HG03575 (cell line): ENCODE results near the gene MAP3K15.
"Not testable (repeated sequence)": the region's sequence is repeated elsewhere in the genome, so short reads cannot be mapped to it uniquely, and the experiment has no call there.

ENCODE experiments used
- ATAC-seq: cut with Tn5 transposase; IDR thresholded peaks from one replicate; pipeline ENCODE4 v1.9.1; 2021; ENCODE audit not compliant: unreplicated experiment, insufficient number of reproducible peaks, low FRiP score; ENCODE audit errors: extremely low read depth

MAP3K15 gene

GRCh38 chrX:19540076-19540475 is 24.8 kb upstream of the MAP3K15 start:
- ATAC-seq, result no peak

DNA sequence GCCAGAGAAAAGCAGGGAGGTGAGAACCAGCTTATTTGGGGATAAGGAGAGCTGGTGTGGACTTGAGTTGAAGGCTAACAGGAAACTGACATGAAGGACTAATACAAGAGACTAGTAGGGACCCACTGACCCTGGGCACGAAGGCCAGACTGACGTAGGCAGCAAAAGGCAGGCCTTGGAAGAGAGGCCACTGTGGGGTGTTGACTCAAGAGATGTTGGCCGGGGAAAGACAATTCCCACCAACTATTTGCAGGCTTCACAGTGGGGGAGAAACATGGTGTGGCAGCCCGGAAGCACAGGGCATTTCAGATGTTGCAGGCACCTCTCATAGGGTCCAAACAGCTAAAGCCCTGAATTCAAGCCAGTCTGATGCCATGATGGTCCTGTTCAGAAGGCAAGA is 24.4 kb upstream of the MAP3K15 start:
- ATAC-seq, result no peak

- no peak for ATAC-seq
Observed at GRCh38 chrX:19535476-19535875, 20.2 kb upstream of the MAP3K15 start.

GRCh38 chrX:19532709-19533108 is 17.4 kb upstream of the MAP3K15 start:
- no peak for ATAC-seq

DNA sequence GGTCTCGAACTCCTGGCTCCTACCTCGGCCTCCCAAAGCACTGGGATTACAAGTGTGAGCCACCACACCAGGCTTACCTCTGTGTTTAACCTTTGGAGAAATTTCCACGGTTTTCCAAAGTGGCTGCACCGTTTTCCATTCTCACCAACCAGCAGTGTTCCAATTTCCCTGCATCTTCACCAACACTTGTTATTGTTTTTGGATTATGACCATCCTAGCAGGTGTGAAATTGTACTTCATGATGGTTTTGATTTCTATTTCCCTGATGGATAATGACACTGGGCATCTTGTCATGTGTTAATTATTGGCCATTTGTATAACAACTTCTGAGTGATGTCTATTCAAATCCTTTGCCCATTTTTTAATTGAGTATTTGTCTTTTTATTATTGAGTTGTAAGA is 2.7 kb upstream of the MAP3K15 start:
- ATAC-seq, result no peak

GRCh38 chrX:19515615-19516105 is 352 bp upstream of the MAP3K15 start:
- no peak for ATAC-seq

DNA sequence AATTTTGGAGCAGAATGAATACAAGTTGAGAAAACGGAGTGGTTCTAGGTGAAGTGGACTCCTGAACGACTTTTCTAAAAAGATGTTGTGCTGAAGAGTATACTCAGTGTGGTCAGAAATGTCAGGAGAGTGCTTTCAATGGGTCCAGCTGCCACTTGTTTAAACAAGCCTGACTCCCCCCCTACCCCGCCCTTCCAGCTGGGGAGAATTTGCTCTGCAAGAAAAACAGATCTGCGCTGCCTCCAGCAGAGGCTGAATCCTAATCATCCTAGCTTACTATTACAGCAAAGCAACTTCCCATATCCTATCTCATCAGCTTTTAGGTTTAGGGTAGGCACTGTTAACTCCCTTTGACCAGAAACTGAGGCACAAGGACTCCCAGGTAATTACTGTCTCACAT is 1.9 kb downstream of the MAP3K15 start:
- no peak for ATAC-seq

- ATAC-seq, result no peak
Observed at GRCh38 chrX:19512961-19513360, 2.3 kb downstream of the MAP3K15 start.

DNA sequence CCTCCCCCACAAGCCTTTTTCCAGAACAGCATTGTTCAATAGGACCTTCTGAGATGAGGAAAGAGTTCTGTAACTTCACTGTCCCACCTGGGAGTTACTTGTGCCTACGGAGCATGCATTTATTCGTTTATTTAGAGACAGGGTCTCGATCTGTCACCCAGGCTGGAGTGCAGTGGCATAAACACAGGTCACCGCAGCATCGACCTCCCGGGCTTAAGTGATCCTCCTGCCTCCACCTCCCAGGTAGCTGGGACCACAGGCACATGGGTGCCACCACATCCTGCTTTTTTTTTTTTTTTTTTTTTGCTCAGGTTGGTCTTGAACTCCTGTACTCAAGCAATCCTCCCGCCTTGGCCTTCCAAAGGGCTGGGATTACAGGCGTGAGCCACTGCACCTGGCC is 2.9 kb downstream of the MAP3K15 start:
- ATAC-seq, result no peak

DNA sequence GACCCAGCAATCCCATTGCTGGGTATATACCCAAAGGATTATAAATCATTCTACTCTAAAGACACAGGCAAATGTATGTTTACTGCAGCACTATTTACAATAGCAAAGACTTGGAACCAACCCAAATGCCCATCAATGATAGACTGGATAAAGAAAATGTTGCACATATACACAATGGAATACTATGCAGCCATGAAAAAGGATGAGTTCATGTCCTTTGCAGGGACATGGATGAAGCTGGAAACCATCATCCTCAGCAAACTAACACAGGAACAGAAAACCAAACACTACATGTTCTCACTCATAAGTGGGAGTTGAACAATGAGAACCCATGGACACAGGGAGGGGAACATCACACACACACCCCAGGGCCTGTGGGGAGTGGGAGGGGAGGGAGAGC is 3.5 kb downstream of the MAP3K15 start:
- not testable (repeated sequence) for ATAC-seq

GRCh38 chrX:19496711-19497110 is 18.6 kb downstream of the MAP3K15 start:
- ATAC-seq, result no peak

DNA sequence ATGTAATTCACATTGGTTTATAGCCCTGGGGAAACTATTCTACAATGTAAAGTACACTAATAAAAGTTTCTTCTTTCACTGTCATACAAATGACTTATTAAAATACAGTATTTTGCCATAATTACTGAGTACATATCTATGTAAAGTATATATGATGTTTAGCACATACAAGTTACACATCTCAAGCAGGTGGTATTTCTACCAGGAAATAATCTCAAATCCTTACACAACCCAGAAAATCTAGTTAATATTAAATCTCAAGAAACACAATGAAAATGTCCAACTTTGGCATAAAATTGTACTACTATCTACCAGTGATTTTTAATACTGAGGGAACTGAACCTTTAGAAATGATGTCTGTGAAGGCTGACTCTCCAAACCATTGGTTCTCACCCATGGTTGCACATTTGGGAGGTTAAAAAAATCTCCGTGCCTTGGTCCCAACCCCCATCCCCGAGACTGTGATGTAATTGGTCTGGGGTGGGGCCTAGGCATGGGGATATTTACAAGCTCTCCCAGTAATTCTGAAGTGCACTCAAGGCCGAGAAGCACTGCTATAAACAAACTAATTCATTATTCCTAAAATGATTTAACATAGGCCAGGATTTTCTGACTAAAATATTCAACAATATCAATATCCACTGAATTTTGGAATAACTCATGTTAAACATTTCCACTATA is 27.6 kb downstream of the MAP3K15 start:
- ATAC-seq, result no peak

- no peak for ATAC-seq
Observed at GRCh38 chrX:19479458-19479857, 35.9 kb downstream of the MAP3K15 start.

DNA sequence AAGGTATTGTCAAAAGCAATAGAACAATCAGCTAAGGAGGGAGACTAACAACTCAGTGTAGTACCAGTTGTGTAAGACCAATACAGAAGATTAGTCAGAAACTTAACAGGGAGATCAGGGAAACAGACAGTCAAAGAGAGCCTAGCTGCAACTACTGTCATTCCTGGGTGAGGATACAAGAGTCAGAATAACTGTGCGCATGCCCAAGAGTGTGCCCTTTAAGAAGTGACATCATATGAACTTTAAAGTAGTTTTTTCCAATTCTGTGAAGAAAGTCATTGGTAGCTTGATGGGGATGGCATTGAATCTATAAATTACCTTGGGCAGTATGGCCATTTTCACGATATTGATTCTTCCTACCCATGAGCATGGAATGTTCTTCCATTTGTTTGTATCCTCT is 46.9 kb downstream of the MAP3K15 start:
- ATAC-seq, result not testable (repeated sequence)

- ATAC-seq, result no peak
Observed at GRCh38 chrX:19462879-19463278, 52.4 kb downstream of the MAP3K15 start.

GRCh38 chrX:19462231-19462630 is 53.1 kb downstream of the MAP3K15 start:
- no peak for ATAC-seq

- no peak for ATAC-seq
Observed at GRCh38 chrX:19457662-19458061, 57.6 kb downstream of the MAP3K15 start.

DNA sequence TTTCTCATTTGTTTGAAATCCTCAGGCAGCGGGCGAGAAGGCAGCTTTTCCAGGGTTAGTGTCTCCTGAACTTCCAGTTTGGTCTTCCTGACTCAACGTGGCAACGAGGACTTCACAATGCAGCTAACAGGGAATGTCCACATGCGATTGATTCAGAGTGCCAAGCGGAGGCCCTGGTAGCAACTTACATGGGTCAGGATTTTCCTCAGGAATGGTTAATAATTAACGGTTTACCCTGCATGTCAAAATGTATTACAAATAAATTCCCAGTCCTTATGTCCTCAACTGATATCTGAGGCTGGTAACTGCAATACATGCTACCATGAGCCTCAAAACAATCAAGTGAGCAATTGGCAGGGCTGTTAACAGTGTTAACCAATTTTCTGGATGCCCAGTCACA is 67.2 kb downstream of the MAP3K15 start:
- no peak for ATAC-seq

DNA sequence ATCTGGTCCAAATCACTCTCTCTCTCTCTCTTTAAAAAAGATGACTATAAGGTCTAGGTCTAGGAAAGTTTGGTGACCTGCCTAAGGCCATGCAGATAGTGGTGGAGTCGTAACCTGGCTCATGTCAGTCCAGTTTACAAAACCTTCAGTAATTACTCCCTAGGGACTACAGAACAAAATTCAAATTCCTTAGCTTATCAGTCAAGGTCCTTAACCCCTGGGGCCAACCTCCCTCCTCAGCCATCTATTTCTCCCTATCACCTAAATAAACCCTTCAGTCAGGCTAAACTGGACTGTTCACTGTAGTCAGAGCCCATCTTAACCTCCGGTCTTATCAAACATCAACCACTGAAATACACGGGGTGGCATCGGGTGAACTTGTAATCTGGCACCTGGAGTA is 68.9 kb downstream of the MAP3K15 start:
- ATAC-seq, result no peak

DNA sequence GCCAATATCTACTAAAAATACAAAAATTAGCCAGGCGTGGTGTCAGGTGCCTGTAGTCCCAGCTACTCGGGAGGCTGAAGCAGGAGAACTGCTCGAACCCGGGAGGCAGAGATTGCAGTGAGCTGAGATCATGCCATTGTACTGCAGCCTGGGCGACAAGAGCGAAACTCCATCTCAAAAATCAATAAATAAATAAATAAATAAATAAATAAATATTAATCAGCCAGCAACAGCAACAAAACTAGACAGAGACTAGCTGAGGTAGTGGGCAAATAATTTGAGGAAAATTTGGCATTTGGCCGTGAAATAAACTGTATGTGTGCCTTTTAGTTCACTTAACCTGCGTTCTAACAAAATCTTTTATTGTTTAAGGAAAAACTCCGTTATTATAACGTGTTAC is 69.5 kb downstream of the MAP3K15 start:
- not testable (repeated sequence) for ATAC-seq

DNA sequence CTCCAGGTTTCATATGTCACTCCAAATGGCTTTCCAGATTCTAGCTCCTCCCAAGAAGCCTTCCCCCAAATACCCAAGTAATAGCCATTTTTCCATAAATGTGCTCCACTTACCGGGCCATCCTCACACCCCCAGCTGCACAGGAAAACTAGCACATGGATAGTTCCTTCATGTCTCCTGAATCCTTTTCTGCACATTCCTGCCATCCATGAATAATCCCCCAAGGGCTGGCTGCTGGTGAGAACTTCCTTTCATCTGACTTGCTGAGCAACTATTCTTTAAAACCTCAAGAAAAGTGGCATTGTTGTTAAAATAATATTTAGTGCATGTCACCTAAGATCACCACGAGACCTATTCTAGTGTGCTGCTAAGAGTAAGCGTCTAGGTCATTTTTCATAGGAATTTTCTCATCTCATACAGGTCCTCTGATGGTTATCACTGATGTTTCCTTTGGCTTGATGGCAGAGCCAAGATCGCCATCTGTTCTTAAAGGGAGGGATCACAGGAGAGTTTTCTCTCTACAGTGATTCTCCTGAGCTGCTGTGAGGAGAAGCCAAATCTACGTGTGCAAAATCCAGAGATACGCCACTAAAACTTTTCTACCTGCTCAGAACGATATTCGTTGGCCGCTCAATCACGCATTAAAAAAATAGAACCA is 71.3 kb downstream of the MAP3K15 start:
- ATAC-seq, result no peak
